K562 (cell line): ENCODE results near the gene TMEM143. TPM values are rescaled to one million over a fixed set of nuclear protein-coding genes. Genes with fewer than 3 reads are reported as not detected.
"Not testable (repeated sequence)": the region's sequence is repeated elsewhere in the genome, so short reads cannot be mapped to it uniquely, and the experiment has no call there.

Experiments
- ATAC-seq: fragments of 200-7000 bp; cut with Tn5 transposase; 3 replicates; pipeline ENCODE4 v1.9.1; 2020; ENCODE audit warnings: moderate library complexity
- BruUV-seq: library from RNA; stranded (reverse); fragments of 400-500 nt; replicated peaks from 2 replicates; lab custom pipeline; 2021; lab: Mats Ljungman, UMichigan
- CTCF ChIA-PET: fragments of 300-600 bp; formaldehyde crosslinking; extraction: SDS; loops from one replicate; lab custom pipeline; 2021; ENCODE audit warnings: low intra/inter-chr PET ratio; lab: Yijun Ruan, JAX
- POLR2A ChIA-PET: fragments of 300-600, 350-650 bp; sonication (Branson Sonifier 250); formaldehyde crosslinking; extraction: SDS; loops from one replicate; lab custom pipeline; 2021; ENCODE audit warnings: antibody characterized with exemption, inconsistent platforms; lab: Yijun Ruan, JAX
- DNase-seq, 4 experiments: peaks; one replicate each; pipeline versions ENCODE4 v3.0.0 to v3.0.0-alpha.2; 2011 to 2018; ENCODE audit warnings: low spot score in 3 of 4, mixed read lengths in 3 of 4; ENCODE audit errors: extremely low read depth in 1 of 4
- FAIRE-seq: peaks from 2 replicates; lab custom pipeline; 2011; peaks lifted over from hg19 to GRCh38; lab: Jason Lieb, UNC
- H2AFZ ChIP-seq: 2 replicates; pipeline ENCODE4 v1.6.0; 2011; ENCODE audit warnings: low read depth, low read length, control low read depth, inconsistent platforms
- H3K27ac ChIP-seq: fragments of 200-600 bp; 3 replicates; pipeline ENCODE4 v1.8.0; 2011; ENCODE audit warnings: low read depth, mild to moderate bottlenecking, control low read depth, inconsistent platforms, low read length, moderate library complexity, mixed read lengths; ENCODE audit errors: extremely low read depth
- H3K27me3 ChIP-seq, 2 experiments: fragments of 300-600 bp in 1 of 2; 2 replicates in 1 of 2; 3 replicates in 1 of 2; pipeline versions ENCODE4 v1.6.0 to v1.8.0; 2011; ENCODE audit warnings: inconsistent platforms in 2 of 2, low read length in 2 of 2, mild to moderate bottlenecking in 1 of 2, mixed read lengths in 1 of 2, moderate library complexity in 1 of 2; ENCODE audit not compliant: control insufficient read depth in 2 of 2, insufficient read depth in 2 of 2
- H3K36me3 ChIP-seq: fragments of 300-600 bp; 3 replicates; pipeline ENCODE4 v1.8.0; 2011; ENCODE audit warnings: mild to moderate bottlenecking, low read length, inconsistent platforms; ENCODE audit not compliant: control insufficient read depth, insufficient read depth
- H3K4me1 ChIP-seq, 2 experiments: fragments of 200-600 bp in 1 of 2; replicated peaks in 1 of 2; 2 replicates in 1 of 2; 3 replicates in 1 of 2; pipeline versions ENCODE4 v1.5.1 to v1.8.0; 2011; ENCODE audit warnings: inconsistent platforms in 2 of 2, low read length in 2 of 2, mild to moderate bottlenecking in 1 of 2, mixed read lengths in 1 of 2, moderate library complexity in 1 of 2; ENCODE audit not compliant: control insufficient read depth in 2 of 2, insufficient read depth in 2 of 2
- H3K4me2 ChIP-seq: 2 replicates; pipeline ENCODE4 v1.6.1; 2011; ENCODE audit warnings: low read length, control low read depth, inconsistent platforms, mixed read lengths; ENCODE audit not compliant: insufficient read depth
- H3K4me3 ChIP-seq: fragments of 200-600 bp; sonication (generic), shearing (Covaris generic); 2 replicates; pipeline ENCODE4 v1.5.1; 2016; ENCODE audit warnings: control low read depth, inconsistent platforms
- H3K79me2 ChIP-seq: fragments of 200-600 bp; 3 replicates; pipeline ENCODE4 v1.8.0; 2011; ENCODE audit warnings: low read length, inconsistent platforms; ENCODE audit not compliant: control insufficient read depth, insufficient read depth
- H3K9ac ChIP-seq, 2 experiments: 2 replicates each; pipeline versions ENCODE4 v1.6.0 to v1.6.1; 2011; ENCODE audit warnings: low read depth in 2 of 2, low read length in 2 of 2, control low read depth in 1 of 2, inconsistent platforms in 1 of 2, mild to moderate bottlenecking in 1 of 2, mixed read lengths in 1 of 2; ENCODE audit not compliant: insufficient read depth in 1 of 2
- H3K9me1 ChIP-seq: one replicate; pipeline ENCODE4 v1.6.0; 2011; ENCODE audit warnings: inconsistent platforms, mild to moderate bottlenecking, low read length, moderate library complexity; ENCODE audit not compliant: control insufficient read depth, insufficient read depth
- H3K9me3 ChIP-seq: replicated peaks from 2 replicates; pipeline ENCODE4 v1.5.1; 2011; ENCODE audit warnings: low read depth, low read length, inconsistent platforms; ENCODE audit not compliant: control insufficient read depth, insufficient read depth
- H4K20me1 ChIP-seq: replicated peaks from 2 replicates; pipeline ENCODE4 v1.6.1; 2011; ENCODE audit warnings: low read length, inconsistent platforms, mixed read lengths; ENCODE audit not compliant: control insufficient read depth, insufficient read depth
- C11orf30 ChIP-seq: fragments of 450-650 bp; IDR thresholded peaks from 2 replicates; pipeline ENCODE4 v1.6.1; 2016; ENCODE audit warnings: low read depth, mild to moderate bottlenecking
- EGR1 ChIP-seq: fragments of 450-650 bp; conservative IDR thresholded peaks from 2 replicates; pipeline ENCODE4 v1.6.1; 2017; ENCODE audit warnings: mild to moderate bottlenecking
- PHB ChIP-seq: fragments of 250-450 bp; sonication (Bioruptor Pico); IDR thresholded peaks from 2 replicates; pipeline ENCODE4 v1.5.0; 2021
- ZFP36 ChIP-seq: fragments of 150-350 bp; IDR thresholded peaks from 2 replicates; pipeline ENCODE4 v1.6.1; 2018; ENCODE audit warnings: low read length, low read depth; ENCODE audit not compliant: partially characterized antibody
- ZNF316 ChIP-seq: fragments of 450-650 bp; IDR thresholded peaks from 2 replicates; pipeline ENCODE4 v1.6.1; 2016
- ZNF76 ChIP-seq: fragments of 250-450 bp; sonication (Bioruptor Pico); IDR thresholded peaks from 2 replicates; pipeline ENCODE4 v1.4.0; 2020; ENCODE audit warnings: mild to moderate bottlenecking, moderate library complexity, borderline replicate concordance
- WGBS: fragments of 100-300 bp; shearing (Covaris generic); methylation state at CpG from one replicate; pipeline ENCODE4 v1.1.6; 2016; ENCODE audit warnings: low coverage, mixed read lengths; ENCODE audit not compliant: insufficient coverage; ENCODE audit errors: missing lambda C conversion rate; 5-methylcytosine and 5-hydroxymethylcytosine counted together
- in situ Hi-C: fragments of 300-500 bp; cut with MboI; formaldehyde crosslinking; loops from 4 replicates; pipeline ENCODE4 v1.15.0; 2018; ENCODE audit warnings: inconsistent platforms, mixed read lengths
- intact Hi-C: fragments of 100-400 bp; cut with micrococcal nuclease; formaldehyde crosslinking; loops from 2 replicates; pipeline ENCODE4 v1.14.2; 2022
- polyA plus RNA-seq, 8 experiments: library from polyadenylated mRNA; depleted of rRNA in 4 of 8; stranded (reverse) in 5 of 8; unstranded in 3 of 8; fragments of >200 nt; fragmentation: Nextera tagmentation in 2 of 8; fragmentation: Illumina TruSeq in 1 of 8; extraction: Ambion mirVana in 2 of 8; extraction: Trizol in 1 of 8; gene quantifications; 2 replicates each; pipeline versions ENCODE4 v1.2.1 to v1.2.3, GENCODE V29; 2011 to 2014; ENCODE audit warnings: inconsistent platforms in 1 of 8, missing spikeins in 1 of 8
- total RNA-seq, 7 experiments: library from RNA; depleted of rRNA in 6 of 7; stranded (reverse); fragments of >200 nt in 6 of 7; fragmentation: Illumina TruSeq in 2 of 7; extraction: Trizol in 2 of 7; gene quantifications; 2 replicates each; pipeline versions ENCODE4 v1.2.1 to v1.2.3, GENCODE V29; 2011 to 2021; ENCODE audit warnings: low replicate concordance in 1 of 7
- TF ChIP-seq, protein P1 (sequence below): fragments of 250-450 bp; sonication (Bioruptor Pico); IDR thresholded peaks from 2 replicates; pipeline ENCODE4 v1.4.0; 2020

The TMEM143 gene
- total and polyA plus RNA-seq, 9 of the 15 experiments (the other 6 are each of a cell fraction or from before 2014, with no cell fraction given), result 0.66 to 8.8 (median 4.3) TPM

GRCh38 chr19:48292798-48293197, 70.9 kb downstream of the TMEM143 start:
- Histone ChIP-seq H4K20me1 (no peaks in the 10 kb centered on the region), H3K27ac (no peak overlapping the region), H3K9ac (no peak overlapping the region), H3K9me1 (no peaks in the 10 kb centered on the region), H3K9me3 (no peaks in the 10 kb centered on the region), H3K27me3 (peaks cover 0 to 2% of the 10 kb centered on the region in 2 experiments; a peak in 1 of 5 replicates), H3K79me2 (no peaks in the 10 kb centered on the region), H3K36me3 (no peaks in the 10 kb centered on the region), H3K4me3 (no peak overlapping the region), H3K4me1 (peaks cover 7 to 23% of the 10 kb centered on the region in 2 experiments; a peak in 4 of 5 replicates), H3K4me2 (no peak overlapping the region), H2AFZ (no peak overlapping the region)
- CTCF ChIA-PET, result no interaction called here
- peak; percentile 49 for TF ChIP-seq ZFP36
- no peak for TF ChIP-seq PHB (CRISPR knock-in tag)
- no peak for TF ChIP-seq ZNF76 (CRISPR knock-in tag)
- peak; percentile 54 for TF ChIP-seq EGR1
- no peak for ATAC-seq
- DNase-seq, result no peak
- FAIRE-seq, result no peak
- no TSS peak for BruUV-seq
- intact Hi-C loops, result loop anchor here (10.0 kb wide), 1 partner anchor 188 kb away; no protein-coding TSS in a partner anchor
- WGBS, result 18% methylated on average over 4 of the region's 4 CpGs
- in situ Hi-C loops, result no loop called here
- POLR2A ChIA-PET, result no interaction called here

DNA sequence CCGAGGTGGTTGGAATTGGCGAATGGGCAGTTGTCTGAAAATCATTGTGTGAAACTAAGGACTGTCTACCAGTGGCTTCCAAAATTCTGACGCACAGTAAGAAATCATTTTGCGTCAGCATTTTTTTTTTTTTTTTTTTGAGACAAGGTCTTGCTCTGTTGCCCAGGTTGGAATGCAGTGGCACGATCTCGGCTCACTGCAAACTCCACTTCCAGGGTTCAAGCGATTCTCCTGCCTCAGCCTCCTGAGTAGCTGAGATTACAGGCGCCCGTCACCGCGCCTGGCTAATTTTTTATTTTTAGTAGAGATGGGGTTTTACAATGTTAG, 72.3 kb downstream of the TMEM143 start:
- H3K27ac ChIP-seq, BruUV-seq, H3K9me1 ChIP-seq, H3K36me3 ChIP-seq, H3K9me3 ChIP-seq, FAIRE-seq, in situ Hi-C loops, ATAC-seq, H3K79me2 ChIP-seq, H4K20me1 ChIP-seq, DNase-seq, H3K27me3 ChIP-seq: not testable (repeated sequence)
- Histone ChIP-seq H3K4me1 (peaks cover 7 to 13% of the 10 kb centered on the region in 2 experiments; a peak in 4 of 5 replicates), H3K4me2 (peak overlapping the region; percentile 83), H2AFZ (peak overlapping the region; percentile 85; the same call in 1 of the 2 replicates), H3K4me3 (peak overlapping the region; percentile 30), H3K9ac (peak overlapping the region in 1 of 2 experiments; percentile 89; a peak in 1 of 4 replicates)
- peak; percentile 16; the same call in 1 of the 2 replicates for TF ChIP-seq C11orf30
- TF ChIP-seq ZNF316, result peak; percentile 70
- TF ChIP-seq, protein P1, sequence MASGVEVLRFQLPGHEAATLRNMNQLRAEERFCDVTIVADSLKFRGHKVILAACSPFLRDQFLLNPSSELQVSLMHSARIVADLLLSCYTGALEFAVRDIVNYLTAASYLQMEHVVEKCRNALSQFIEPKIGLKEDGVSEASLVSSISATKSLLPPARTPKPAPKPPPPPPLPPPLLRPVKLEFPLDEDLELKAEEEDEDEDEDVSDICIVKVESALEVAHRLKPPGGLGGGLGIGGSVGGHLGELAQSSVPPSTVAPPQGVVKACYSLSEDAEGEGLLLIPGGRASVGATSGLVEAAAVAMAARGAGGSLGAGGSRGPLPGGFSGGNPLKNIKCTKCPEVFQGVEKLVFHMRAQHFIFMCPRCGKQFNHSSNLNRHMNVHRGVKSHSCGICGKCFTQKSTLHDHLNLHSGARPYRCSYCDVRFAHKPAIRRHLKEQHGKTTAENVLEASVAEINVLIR (CRISPR knock-in tag), result 0 out of 2 replicates have a peak, but pooled peaks have one; percentile 35
- CTCF ChIA-PET, result interaction anchor here (0.6 to 3.3 kb wide), 4 partner anchors 19 to 328 kb away, joined by 3 to 26 read pairs (median 4); no protein-coding TSS in a partner anchor
- POLR2A ChIA-PET, result interaction anchor here (0.5 kb wide), 1 partner anchor 289 kb away, joined by 3 read pairs; no protein-coding TSS in a partner anchor
- WGBS, result 2% methylated on average over 8 of the region's 11 CpGs
- intact Hi-C loops, result loop anchor here (1.0 to 10.0 kb wide), 2 partner anchors 24 to 187 kb away; no protein-coding TSS in a partner anchor
